Adrenal gland (tissue), 12 donors: Measurements from ENCODE around the gene GMPR2. TPM values are rescaled to one million over a fixed set of nuclear protein-coding genes. Genes with fewer than 3 reads are reported as not detected.

Experiments
- DNase-seq, 7 donors: peaks; one replicate each; pipeline ENCODE4 v3.0.0-alpha.2; 2019 to 2020
- H3K27ac ChIP-seq, 5 donors: fragments of 200-600 bp; sonication (generic) in 4 of 5; 1 replicate in 3 of 5; 2 replicates in 2 of 5; pipeline versions ENCODE4 v1.5.1 to v1.8.0; 2016 to 2020; ENCODE audit warnings: mild to moderate bottlenecking in 1 of 5
- H3K27me3 ChIP-seq: fragments of 200-600 bp; 2 replicates; pipeline ENCODE4 v1.8.0; 2021
- H3K36me3 ChIP-seq, 2 donors: fragments of 200-600 bp; replicated peaks in 1 of 2; 1 replicate in 1 of 2; 2 replicates in 1 of 2; pipeline versions ENCODE4 v1.5.1 to v1.8.0; 2018 to 2022
- H3K4me1 ChIP-seq, 2 donors: fragments of 200-600 bp; replicated peaks in 1 of 2; 1 replicate in 1 of 2; 2 replicates in 1 of 2; pipeline versions ENCODE4 v1.5.1 to v1.8.0; 2018 to 2021
- H3K4me3 ChIP-seq, 4 donors: fragments of 200-600 bp; sonication (generic) in 3 of 4; one replicate each; pipeline ENCODE4 v1.5.1; 2016 to 2018
- H3K9me3 ChIP-seq, 3 donors: fragments of 200-600 bp; sonication (generic) in 1 of 3; replicated peaks in 1 of 3; 1 replicate in 2 of 3; 2 replicates in 1 of 3; pipeline versions ENCODE4 v1.5.1 to v1.8.0; 2016 to 2021
- POLR2A ChIP-seq, 2 donors: fragments of 450-650 bp; IDR thresholded peaks; one replicate each; pipeline ENCODE4 v1.6.1; 2017; ENCODE audit warnings: antibody characterized with exemption in 2 of 2, mild to moderate bottlenecking in 2 of 2, moderate library complexity in 1 of 2
- WGBS, 4 donors: extraction: QIAGEN DNeasy Blood & Tissue Kit in 2 of 4; methylation state at CpG; one replicate each; pipeline versions ENCODE4 v1.1.5 to v1.1.7; 2013 to 2017; 5-methylcytosine and 5-hydroxymethylcytosine counted together
- intact Hi-C, 2 donors: fragments of 100-400 bp; cut with DNase I; formaldehyde crosslinking; loops; one replicate each; pipeline versions ENCODE4 v1.14.1 to v1.15.0; 2022 to 2023
- polyA plus RNA-seq, 3 donors: library from polyadenylated mRNA; stranded (reverse); fragments of 200-250 nt in 2 of 3; fragments of 350-450 nt in 1 of 3; fragmentation: Illumina TruSeq in 1 of 3; extraction: RNeasy Lipid Tissue Mini Kit (QIAGEN cat#74804) in 1 of 3; gene quantifications; one replicate each; pipeline ENCODE4 v1.2.3, GENCODE V29; 2013 to 2014
- total RNA-seq, 9 donors: library from RNA; depleted of rRNA in 4 of 9; stranded (reverse); fragments of >200 nt in 4 of 9; fragments of 120-200 nt in 1 of 9; fragmentation: NEBNext Ultra II Directional in 1 of 9; extraction: Animal tissue kit (Norgen Biotek cat#: 25700) in 1 of 9; gene quantifications; one replicate each; pipeline versions ENCODE4 v1.1.0 to v1.2.4, GENCODE V29; 2013 to 2023
- TF ChIP-seq, protein P1 (sequence below), 6 experiments: fragments of 450-650 bp in 4 of 6; fragments of 200-600 bp in 2 of 6; sonication (generic) in 1 of 6; IDR thresholded peaks; 1 replicate in 5 of 6; 2 replicates in 1 of 6; pipeline versions ENCODE4 v1.5.1 to v1.8.0; 2016 to 2021; ENCODE audit warnings: antibody characterized with exemption in 6 of 6, mild to moderate bottlenecking in 2 of 6, moderate library complexity in 1 of 6
- donor health status: healthy with polysubstance abuse.
- donor health status: Bipolar disorder and iron deficiency.
- donor health status: DM: yes; HTN: yes; CAD: no.
- donor health status: DM: no; HTN: no; CAD: no.
- donor health status: DM: no; HTN: no; CAD: no.
- donor health status: DM: yes; HTN: yes; CAD: no.

Gene GMPR2
- total and polyA plus RNA-seq, 12 donors: 70.6 to 188 (median 124) TPM

DNA sequence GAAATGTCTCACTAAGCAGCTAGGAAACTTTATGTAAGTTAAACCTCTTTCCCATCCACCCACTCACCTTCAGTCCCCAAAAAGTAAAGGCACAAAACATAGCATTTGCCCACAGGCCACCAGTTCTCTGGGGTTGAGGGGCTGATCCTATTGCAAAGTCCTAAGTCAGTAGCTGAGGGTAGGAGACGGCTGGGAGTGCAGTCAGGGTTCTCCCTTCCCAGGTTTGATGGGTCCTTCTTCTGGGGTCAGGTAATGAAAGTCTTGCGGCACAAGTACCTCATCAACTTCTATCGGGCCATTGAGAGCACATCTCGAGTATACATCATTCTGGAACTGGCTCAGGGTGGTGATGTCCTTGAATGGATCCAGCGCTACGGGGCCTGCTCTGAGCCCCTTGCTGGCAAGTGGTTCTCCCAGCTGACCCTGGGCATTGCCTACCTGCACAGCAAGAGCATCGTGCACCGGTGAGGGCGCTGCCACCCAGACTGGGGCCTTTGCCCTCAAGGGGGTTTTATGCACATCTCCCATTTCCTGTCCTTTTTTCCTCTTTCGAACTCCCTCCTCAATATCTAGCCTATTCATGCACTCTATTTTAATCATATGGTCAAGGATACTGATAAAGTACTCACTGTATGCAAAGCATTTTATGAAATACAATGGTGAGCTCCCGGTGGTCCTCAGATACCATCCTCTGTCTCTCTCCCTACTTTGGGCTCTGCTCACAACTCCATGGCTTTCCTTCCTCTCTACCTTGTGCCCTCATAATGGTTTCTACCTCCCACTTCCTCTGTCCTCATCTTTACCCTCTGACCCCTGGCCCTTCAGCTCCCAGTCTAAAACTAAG is 26.2 kb upstream of the GMPR2 start:
- Histone ChIP-seq H3K36me3 (peaks cover 0 to 57% of the 10 kb centered on the region in 2 donors), H3K9me3 (no peaks in the 10 kb centered on the region), H3K4me1 (peaks cover 0 to under 1% of the 10 kb centered on the region in 2 donors), H3K4me3 (no peak overlapping the region), H3K27ac (no peak overlapping the region), H3K27me3 (no peaks in the 10 kb centered on the region)
- WGBS, 4 donors: 81 to 99% (median 85%) methylated on average over 6 to 11 of the region's 11 CpGs
- intact Hi-C loops: no loop called here
- TF ChIP-seq, protein P1, sequence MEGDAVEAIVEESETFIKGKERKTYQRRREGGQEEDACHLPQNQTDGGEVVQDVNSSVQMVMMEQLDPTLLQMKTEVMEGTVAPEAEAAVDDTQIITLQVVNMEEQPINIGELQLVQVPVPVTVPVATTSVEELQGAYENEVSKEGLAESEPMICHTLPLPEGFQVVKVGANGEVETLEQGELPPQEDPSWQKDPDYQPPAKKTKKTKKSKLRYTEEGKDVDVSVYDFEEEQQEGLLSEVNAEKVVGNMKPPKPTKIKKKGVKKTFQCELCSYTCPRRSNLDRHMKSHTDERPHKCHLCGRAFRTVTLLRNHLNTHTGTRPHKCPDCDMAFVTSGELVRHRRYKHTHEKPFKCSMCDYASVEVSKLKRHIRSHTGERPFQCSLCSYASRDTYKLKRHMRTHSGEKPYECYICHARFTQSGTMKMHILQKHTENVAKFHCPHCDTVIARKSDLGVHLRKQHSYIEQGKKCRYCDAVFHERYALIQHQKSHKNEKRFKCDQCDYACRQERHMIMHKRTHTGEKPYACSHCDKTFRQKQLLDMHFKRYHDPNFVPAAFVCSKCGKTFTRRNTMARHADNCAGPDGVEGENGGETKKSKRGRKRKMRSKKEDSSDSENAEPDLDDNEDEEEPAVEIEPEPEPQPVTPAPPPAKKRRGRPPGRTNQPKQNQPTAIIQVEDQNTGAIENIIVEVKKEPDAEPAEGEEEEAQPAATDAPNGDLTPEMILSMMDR (IDR thresholded peaks at IDR 0.05): no peak
- no peak for TF ChIP-seq POLR2A (IDR thresholded peaks at IDR 0.05)
- peak in 3 of 7 donors; percentile 6 to 35 (median 16) for DNase-seq

DNA sequence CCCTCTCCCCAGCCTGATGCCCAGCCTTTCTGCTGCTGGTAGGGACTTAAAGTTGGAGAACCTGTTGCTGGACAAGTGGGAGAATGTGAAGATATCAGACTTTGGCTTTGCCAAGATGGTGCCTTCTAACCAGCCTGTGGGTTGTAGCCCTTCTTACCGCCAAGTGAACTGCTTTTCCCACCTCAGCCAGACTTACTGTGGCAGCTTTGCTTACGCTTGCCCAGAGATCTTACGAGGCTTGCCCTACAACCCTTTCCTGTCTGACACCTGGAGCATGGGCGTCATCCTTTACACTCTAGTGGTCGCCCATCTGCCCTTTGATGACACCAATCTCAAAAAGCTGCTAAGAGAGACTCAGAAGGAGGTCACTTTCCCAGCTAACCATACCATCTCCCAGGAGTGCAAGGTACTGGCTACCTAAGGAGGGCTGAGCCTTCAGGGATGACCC is 25.6 kb upstream of the GMPR2 start:
- intact Hi-C loops: no loop called here
- TF ChIP-seq POLR2A (IDR thresholded peaks at IDR 0.05): no peak
- TF ChIP-seq, protein P1 (IDR thresholded peaks at IDR 0.05): no peak
- Histone ChIP-seq H3K27me3 (no peaks in the 10 kb centered on the region), H3K4me3 (no peak overlapping the region), H3K4me1 (peaks cover 4 to 7% of the 10 kb centered on the region in 2 donors), H3K36me3 (peaks cover 0 to 57% of the 10 kb centered on the region in 2 donors), H3K9me3 (no peaks in the 10 kb centered on the region), H3K27ac (no peak overlapping the region)
- peak in 3 of 7 donors; percentile 11 to 14 (median 14) for DNase-seq
- 86 to 95% (median 95%) methylated on average over 5 of the region's 5 CpGs for WGBS, 4 donors

DNA sequence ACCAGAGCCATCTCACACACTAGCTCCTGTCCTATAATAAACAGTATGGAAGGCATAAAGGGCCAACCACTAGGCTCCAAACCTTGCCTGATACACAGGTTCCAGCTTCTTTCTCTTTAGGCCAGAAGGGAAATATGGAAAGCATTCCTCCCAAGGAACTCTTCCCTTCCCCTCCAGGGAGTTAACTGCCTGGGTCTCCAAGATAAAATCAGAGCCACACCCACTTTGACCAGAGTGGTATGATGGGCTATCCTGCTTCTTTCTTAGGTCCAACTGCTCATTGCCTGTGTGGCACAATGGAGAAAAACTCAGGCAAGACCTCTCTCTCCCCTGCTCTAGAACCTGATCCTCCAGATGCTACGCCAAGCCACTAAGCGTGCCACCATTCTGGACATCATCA is 25.1 kb upstream of the GMPR2 start:
- H3K4me3 ChIP-seq: no peak overlapping the region
- WGBS, 4 donors: 94 to 100% (median 99%) methylated on average over 2 of the region's 2 CpGs
- no peaks in the 10 kb centered on the region for H3K9me3 ChIP-seq
- H3K27me3 ChIP-seq: no peaks in the 10 kb centered on the region
- peaks cover 0 to 57% of the 10 kb centered on the region in 2 donors for H3K36me3 ChIP-seq
- intact Hi-C loops: no loop called here
- no peak overlapping the region for H3K27ac ChIP-seq
- peaks cover 7 to 12% of the 10 kb centered on the region in 2 donors for H3K4me1 ChIP-seq
- no peak for TF ChIP-seq POLR2A (IDR thresholded peaks at IDR 0.05)
- TF ChIP-seq, protein P1 (IDR thresholded peaks at IDR 0.05): no peak
- peak in 1 of 7 donors; percentile 4 for DNase-seq

DNA sequence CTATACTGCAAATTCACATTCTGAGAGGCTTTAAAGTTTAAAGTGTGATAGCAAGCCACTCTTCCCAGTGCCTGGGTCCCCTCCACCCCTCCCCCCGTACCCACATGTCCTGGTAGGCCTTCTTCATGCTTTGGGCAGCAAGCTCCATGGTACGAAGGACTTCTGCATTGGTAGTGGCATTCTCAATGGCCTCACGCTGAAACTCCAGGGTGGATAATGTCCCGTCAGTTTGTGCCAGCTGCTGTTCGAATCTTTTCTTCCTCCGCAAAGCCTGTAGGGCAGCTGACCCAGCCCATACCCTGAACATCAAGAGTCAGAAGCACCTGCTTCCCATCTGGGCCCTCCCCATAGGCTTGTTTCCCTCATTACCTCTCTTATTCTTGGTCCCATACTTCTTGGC is 21.4 kb upstream of the GMPR2 start:
- intact Hi-C loops: no loop called here
- peak in 2 of 7 donors; percentile 9 to 22 for DNase-seq
- no peak overlapping the region for H3K27ac ChIP-seq
- H3K9me3 ChIP-seq: no peaks in the 10 kb centered on the region
- H3K36me3 ChIP-seq: peaks cover 0 to 49% of the 10 kb centered on the region in 2 donors
- peaks cover 17 to 25% of the 10 kb centered on the region in 2 donors for H3K4me1 ChIP-seq
- no peak for TF ChIP-seq POLR2A (IDR thresholded peaks at IDR 0.05)
- TF ChIP-seq, protein P1 (IDR thresholded peaks at IDR 0.05): no peak
- no peak overlapping the region for H3K4me3 ChIP-seq
- 93 to 97% (median 96%) methylated on average over 6 of the region's 6 CpGs for WGBS, 4 donors
- no peaks in the 10 kb centered on the region for H3K27me3 ChIP-seq
